Astrocyte of the hippocampus (primary cell): ENCODE measurements around the gene JAG2.

Source experiments
- DNase-seq: peaks from one replicate; pipeline ENCODE4 v3.0.0; 2011; ENCODE audit warnings: low read depth, low spot score

JAG2 gene

GRCh38 chr14:105203701-105204100 lies 35.1 kb upstream of the JAG2 start:
- no peak for DNase-seq

- DNase-seq, result peak; percentile 87
These were observed 34.5 kb upstream of the JAG2 start for GRCh38 chr14:105203057-105203531.

GRCh38 chr14:105201925-105202513 lies 33.4 kb upstream of the JAG2 start:
- no peak for DNase-seq

- no peak for DNase-seq
These were observed 32.8 kb upstream of the JAG2 start for GRCh38 chr14:105201156-105201924.

- DNase-seq, result no peak
These were observed 32.1 kb upstream of the JAG2 start for GRCh38 chr14:105200641-105201040.

- DNase-seq, result no peak
These were observed 31.5 kb upstream of the JAG2 start for GRCh38 chr14:105200074-105200473.

- no peak for DNase-seq
These were observed 30.5 kb upstream of the JAG2 start for GRCh38 chr14:105199093-105199492.

GRCh38 chr14:105198588-105198987 lies 30.0 kb upstream of the JAG2 start:
- DNase-seq, result no peak

- no peak for DNase-seq
These were observed 28.6 kb upstream of the JAG2 start for GRCh38 chr14:105197211-105197641.

GRCh38 chr14:105196265-105196960 lies 27.8 kb upstream of the JAG2 start:
- no peak for DNase-seq

- DNase-seq, result no peak
These were observed 27.1 kb upstream of the JAG2 start for GRCh38 chr14:105195522-105196264.

- DNase-seq, result no peak
These were observed 26.5 kb upstream of the JAG2 start for GRCh38 chr14:105195051-105195450.

GRCh38 chr14:105193916-105194782 lies 25.6 kb upstream of the JAG2 start:
- DNase-seq, result peak; percentile 54

- DNase-seq, result peak; percentile 56
These were observed 24.5 kb upstream of the JAG2 start for GRCh38 chr14:105192866-105193731.

- no peak for DNase-seq
These were observed 19.5 kb upstream of the JAG2 start for GRCh38 chr14:105187935-105188524.

GRCh38 chr14:105187116-105187515 lies 18.5 kb upstream of the JAG2 start:
- DNase-seq, result no peak

- DNase-seq, result no peak
These were observed 17.4 kb upstream of the JAG2 start for GRCh38 chr14:105185973-105186372.

- no peak for DNase-seq
These were observed 16.4 kb upstream of the JAG2 start for GRCh38 chr14:105185001-105185400.

GRCh38 chr14:105184461-105184860 lies 15.9 kb upstream of the JAG2 start:
- no peak for DNase-seq
